ACC112 (cell line): ENCODE measurements around the gene BAG3.

Experiments
- H2AFZ ChIP-seq: fragments of 200-600 bp; sonication (generic); one replicate; pipeline ENCODE4 v1.6.0; 2017; ENCODE audit warnings: antibody characterized with exemption, low read length; ENCODE audit not compliant: unreplicated experiment
- H3K27ac ChIP-seq: fragments of 200-600 bp; sonication (generic); 2 replicates; pipeline ENCODE4 v1.5.1; 2014; ENCODE audit warnings: low read depth, mild to moderate bottlenecking, antibody characterized with exemption, low read length, moderate library complexity
- H3K27me3 ChIP-seq: fragments of 200-600 bp; sonication (generic); 2 replicates; pipeline ENCODE4 v1.6.1; 2014; ENCODE audit warnings: mild to moderate bottlenecking, antibody characterized with exemption, low read length, moderate library complexity, mixed read lengths; ENCODE audit not compliant: insufficient read depth
- H3K36me3 ChIP-seq: fragments of 200-600 bp; sonication (generic); 2 replicates; pipeline ENCODE4 v1.6.1; 2016; ENCODE audit warnings: mild to moderate bottlenecking, antibody characterized with exemption, low read length, moderate library complexity, mixed read lengths; ENCODE audit not compliant: insufficient read depth
- H3K4me1 ChIP-seq: fragments of 200-600 bp; sonication (generic); one replicate; pipeline ENCODE4 v1.6.1; 2016; ENCODE audit warnings: low read length, mixed read lengths; ENCODE audit not compliant: insufficient read depth, unreplicated experiment, control insufficient read depth
- H3K4me3 ChIP-seq: fragments of 200-600 bp; sonication (generic); 2 replicates; pipeline ENCODE4 v1.5.1; 2014; ENCODE audit warnings: mild to moderate bottlenecking, low read depth, low read length
- H3K79me2 ChIP-seq: fragments of 200-600 bp; sonication (generic); one replicate; pipeline ENCODE4 v1.6.0; 2016; ENCODE audit warnings: low read length; ENCODE audit not compliant: control insufficient read depth, unreplicated experiment, insufficient read depth

The BAG3 gene

DNA sequence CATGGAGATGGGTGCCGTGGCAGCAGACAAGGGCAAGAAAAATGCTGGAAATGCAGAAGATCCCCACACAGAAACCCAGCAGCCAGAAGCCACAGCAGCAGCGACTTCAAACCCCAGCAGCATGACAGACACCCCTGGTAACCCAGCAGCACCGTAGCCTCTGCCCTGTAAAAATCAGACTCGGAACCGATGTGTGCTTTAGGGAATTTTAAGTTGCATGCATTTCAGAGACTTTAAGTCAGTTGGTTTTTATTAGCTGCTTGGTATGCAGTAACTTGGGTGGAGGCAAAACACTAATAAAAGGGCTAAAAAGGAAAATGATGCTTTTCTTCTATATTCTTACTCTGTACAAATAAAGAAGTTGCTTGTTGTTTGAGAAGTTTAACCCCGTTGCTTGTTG is 25.9 kb downstream of the BAG3 start:
- Histone ChIP-seq H3K36me3 (peaks cover 22% of the 10 kb centered on the region), H3K27me3 (no peaks in the 10 kb centered on the region), H3K4me3 (no peak overlapping the region), H2AFZ (no peak overlapping the region), H3K27ac (no peak overlapping the region), H3K79me2 (no peaks in the 10 kb centered on the region), H3K4me1 (peaks cover 36% of the 10 kb centered on the region)

DNA sequence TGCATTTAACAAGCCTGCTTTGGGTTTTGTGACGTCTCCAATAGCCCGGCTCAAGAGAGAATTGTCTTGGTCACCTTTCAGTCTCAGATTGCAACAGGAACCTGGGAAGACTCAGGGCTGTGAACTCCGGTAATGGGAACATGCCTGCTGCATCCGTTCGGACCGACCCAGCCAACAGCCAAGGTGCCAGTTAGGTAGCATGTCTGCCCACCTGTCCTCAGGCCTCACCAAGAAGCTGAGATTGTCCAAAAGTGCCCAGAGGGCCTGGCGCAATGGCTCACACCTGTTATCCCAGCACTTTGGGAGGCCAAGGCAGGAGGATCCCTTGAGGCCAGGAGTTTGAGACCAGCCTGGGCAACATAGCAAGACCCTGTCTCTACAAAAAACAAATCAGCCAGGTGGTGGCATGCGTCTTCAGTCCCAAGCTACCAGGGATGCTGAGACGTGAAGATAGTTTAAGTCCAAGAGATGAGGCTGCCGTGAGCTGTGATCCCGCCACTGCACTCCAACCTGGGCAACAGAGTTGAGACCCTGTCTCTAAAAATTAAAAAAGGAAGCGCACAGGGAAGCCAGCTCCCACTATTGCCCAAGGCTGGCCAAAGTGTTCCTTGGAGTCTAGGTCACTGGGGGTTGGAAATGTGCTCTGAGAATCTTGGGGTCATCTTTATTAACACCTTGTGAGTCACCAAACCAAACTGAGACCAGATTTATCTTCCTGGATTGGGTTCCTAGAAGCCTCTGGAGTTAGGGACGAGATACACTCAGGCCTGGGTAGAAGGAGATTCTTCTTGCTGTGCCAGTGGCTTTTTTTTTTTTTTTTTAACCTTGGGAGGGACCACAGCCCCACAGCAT is 26.9 kb downstream of the BAG3 start:
- Histone ChIP-seq H3K27ac (peak overlapping the region; percentile 44; the same call in 1 of the 2 replicates), H3K36me3 (peaks cover 17% of the 10 kb centered on the region), H3K4me3 (no peak overlapping the region), H3K79me2 (no peaks in the 10 kb centered on the region), H2AFZ (no peak overlapping the region), H3K4me1 (peaks cover 42% of the 10 kb centered on the region), H3K27me3 (no peaks in the 10 kb centered on the region)

DNA sequence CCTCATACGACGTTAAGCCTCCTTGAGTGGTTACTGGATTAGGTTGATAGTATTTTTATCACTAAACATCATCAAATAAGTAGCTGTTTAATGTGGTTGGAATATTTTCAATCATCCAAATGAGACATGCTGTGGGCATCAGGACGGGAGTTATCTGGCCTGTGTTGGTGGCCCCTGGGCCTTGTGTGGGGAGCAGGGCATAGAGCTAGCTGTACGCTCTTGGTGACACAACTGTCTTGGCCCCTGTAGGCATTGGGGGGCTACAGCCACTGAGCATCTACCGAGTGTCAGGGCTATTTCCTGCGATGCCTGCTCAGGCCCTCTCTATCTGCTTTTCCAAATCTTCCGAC is 28.3 kb downstream of the BAG3 start:
- H3K27ac ChIP-seq, result peak overlapping the region; percentile 65
- no peaks in the 10 kb centered on the region for H3K27me3 ChIP-seq
- no peak overlapping the region for H3K4me3 ChIP-seq
- peaks cover 6% of the 10 kb centered on the region; the same call in 1 of the 2 replicates for H3K36me3 ChIP-seq
- no peak overlapping the region for H2AFZ ChIP-seq
- peaks cover 42% of the 10 kb centered on the region for H3K4me1 ChIP-seq
- H3K79me2 ChIP-seq, result no peaks in the 10 kb centered on the region

DNA sequence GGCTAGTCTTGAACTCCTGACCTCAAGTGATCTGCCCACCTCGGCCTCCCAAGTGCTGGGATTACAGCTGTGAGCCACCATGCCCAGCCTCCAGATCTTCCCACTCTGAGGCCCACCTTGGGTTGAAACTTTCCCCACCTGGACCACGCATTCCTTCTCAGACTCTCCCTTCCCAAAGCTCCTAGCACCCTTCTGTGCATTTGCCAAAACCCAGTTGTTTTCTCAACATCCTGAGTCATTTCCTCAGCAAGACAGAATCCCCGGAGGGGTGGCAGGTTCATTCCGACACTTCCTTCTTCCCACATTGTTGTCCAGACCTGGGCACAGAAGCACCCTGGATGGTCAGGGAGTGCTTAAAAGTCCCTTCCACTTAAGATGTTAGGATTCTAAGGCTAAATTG is 28.9 kb downstream of the BAG3 start:
- Histone ChIP-seq H3K4me1 (peaks cover 42% of the 10 kb centered on the region), H3K27me3 (no peaks in the 10 kb centered on the region), H2AFZ (no peak overlapping the region), H3K36me3 (peaks cover 6% of the 10 kb centered on the region; the same call in 1 of the 2 replicates), H3K4me3 (no peak overlapping the region), H3K27ac (peak overlapping the region; percentile 65), H3K79me2 (no peaks in the 10 kb centered on the region)

DNA sequence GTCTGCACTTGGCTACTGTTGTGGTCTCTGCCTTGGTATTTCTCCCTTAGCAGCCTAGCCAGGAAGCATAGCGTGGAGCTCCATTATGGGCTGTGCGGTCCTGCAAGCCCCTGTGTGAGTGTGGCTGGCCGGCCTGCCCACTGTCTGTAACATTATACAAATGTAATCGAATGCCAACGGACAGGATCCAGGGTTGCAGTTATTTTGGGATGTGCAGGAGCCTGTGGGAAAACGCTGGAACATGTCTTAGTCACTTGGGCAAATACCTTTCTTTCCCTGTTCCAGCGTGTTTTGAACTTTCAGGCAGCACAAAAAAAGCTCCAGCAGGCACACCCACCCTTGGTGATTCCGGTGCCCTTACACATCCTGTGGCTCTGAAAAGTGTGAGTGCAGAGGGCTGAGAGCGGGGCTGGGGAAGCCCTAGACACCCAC is 29.5 kb downstream of the BAG3 start:
- no peaks in the 10 kb centered on the region for H3K79me2 ChIP-seq
- peaks cover 42% of the 10 kb centered on the region for H3K4me1 ChIP-seq
- H3K27me3 ChIP-seq, result no peaks in the 10 kb centered on the region
- H3K4me3 ChIP-seq, result no peak overlapping the region
- peaks cover 6% of the 10 kb centered on the region; the same call in 1 of the 2 replicates for H3K36me3 ChIP-seq
- H3K27ac ChIP-seq, result peak overlapping the region; percentile 65
- no peak overlapping the region for H2AFZ ChIP-seq

DNA sequence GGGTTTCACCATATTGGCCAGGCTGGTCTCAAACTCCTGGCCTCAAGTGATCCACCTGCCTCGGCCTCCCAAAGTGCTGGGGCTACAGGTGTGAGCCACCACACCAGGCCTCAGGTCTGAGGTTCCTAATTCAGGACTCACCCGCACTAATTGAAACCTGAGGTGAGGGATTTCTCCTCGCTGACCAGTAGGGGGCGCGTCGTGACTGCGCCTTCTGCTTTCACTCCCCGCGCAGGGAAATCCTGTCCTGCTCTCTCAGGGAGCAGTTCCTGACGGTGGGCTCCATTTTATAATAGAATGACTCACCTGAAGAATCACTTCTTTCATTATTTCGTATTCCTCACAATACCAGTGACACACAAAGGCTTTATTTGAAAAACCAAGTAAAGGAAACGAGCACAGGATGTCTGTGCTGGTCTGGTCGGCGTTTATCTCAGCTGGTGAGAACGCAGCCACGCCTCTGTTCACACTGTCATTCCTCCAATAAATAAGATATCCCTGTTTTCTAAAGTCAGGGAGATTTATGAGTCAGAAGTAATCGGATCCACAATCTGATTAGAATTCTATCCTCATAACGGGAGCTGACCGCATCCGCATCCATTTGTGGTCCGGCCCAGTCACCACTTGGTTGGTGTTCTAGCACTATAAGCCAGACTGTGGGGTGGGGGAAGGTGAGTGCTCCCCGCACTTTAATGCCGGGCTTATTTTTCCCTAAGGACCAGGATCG is 35.4 kb downstream of the BAG3 start:
- Histone ChIP-seq H3K27me3 (no peaks in the 10 kb centered on the region), H3K27ac (peak overlapping the region; percentile 53), H3K79me2 (no peaks in the 10 kb centered on the region), H3K4me1 (peaks cover 16% of the 10 kb centered on the region), H2AFZ (peak overlapping the region; percentile 49), H3K36me3 (no peaks in the 10 kb centered on the region), H3K4me3 (peak overlapping the region; percentile 59)

DNA sequence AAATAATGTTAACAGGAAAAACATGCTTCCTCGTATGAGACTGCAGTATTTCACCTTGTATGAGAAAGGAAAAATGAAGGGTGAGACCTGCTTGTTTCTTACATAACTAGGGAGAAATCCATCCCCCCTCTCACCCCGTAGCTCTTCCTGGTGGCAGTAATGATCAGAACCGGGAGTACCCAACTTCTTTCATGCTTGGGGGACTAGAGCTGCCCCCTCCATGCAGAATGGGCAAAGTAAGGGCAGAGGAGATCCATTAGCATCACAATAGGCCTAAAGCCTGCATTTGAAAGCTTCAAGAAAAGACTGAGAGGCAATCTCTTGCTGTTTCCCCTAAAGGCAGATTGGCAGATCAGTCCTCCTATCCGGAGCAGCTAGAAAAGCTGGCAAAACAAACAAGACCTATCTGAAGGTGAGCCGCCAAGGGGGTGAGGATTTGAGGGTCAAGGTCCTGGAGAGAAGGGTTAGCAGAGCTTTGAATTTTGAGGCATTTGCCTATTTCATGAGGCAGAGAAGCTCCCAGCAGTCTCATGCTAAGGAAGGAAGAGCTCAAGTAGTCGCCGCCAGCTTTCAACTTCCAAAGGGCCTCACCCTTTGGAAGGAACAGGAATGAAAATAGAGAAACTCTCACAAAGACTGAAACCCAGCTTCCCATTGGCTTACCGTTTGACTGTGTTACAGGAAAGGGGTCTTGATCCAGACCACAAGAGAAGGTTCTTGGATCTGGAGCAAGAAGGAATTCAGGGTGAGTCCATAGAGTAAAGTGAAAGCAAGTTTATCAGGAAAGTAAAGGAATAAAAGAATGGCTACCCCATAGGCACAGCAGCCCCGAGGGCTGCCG is 36.2 kb downstream of the BAG3 start:
- Histone ChIP-seq H2AFZ (peak overlapping the region; percentile 49), H3K36me3 (no peaks in the 10 kb centered on the region), H3K4me3 (peak overlapping the region; percentile 59), H3K27me3 (no peaks in the 10 kb centered on the region), H3K4me1 (peaks cover 8% of the 10 kb centered on the region), H3K79me2 (no peaks in the 10 kb centered on the region), H3K27ac (peak overlapping the region; percentile 53)

DNA sequence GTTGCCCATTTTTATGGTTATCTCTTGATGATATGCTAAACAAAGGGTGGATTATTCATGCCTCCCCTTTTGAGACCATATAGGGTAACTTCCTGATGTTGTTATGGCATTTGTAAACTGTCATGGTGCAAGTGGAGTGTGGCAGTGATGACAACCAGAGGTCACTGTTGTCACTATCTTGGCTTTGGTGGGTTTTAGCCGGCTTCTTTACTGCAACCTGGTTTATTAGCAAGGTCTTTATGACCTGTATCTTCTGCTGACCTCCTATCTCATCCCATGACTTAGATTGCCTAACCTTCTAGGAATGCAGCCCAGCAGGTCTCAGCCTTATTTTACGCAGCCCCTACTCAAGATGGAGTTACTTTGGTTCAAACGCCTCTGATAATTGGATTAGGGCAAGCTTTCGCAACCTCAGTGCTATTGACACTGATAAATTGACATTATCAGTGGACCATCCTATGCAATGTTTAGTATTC is 36.9 kb downstream of the BAG3 start:
- Histone ChIP-seq H3K4me3 (no peak overlapping the region), H3K4me1 (peaks cover 5% of the 10 kb centered on the region), H2AFZ (peak overlapping the region; percentile 49), H3K79me2 (no peaks in the 10 kb centered on the region), H3K36me3 (no peaks in the 10 kb centered on the region), H3K27me3 (no peaks in the 10 kb centered on the region), H3K27ac (no peak overlapping the region)

DNA sequence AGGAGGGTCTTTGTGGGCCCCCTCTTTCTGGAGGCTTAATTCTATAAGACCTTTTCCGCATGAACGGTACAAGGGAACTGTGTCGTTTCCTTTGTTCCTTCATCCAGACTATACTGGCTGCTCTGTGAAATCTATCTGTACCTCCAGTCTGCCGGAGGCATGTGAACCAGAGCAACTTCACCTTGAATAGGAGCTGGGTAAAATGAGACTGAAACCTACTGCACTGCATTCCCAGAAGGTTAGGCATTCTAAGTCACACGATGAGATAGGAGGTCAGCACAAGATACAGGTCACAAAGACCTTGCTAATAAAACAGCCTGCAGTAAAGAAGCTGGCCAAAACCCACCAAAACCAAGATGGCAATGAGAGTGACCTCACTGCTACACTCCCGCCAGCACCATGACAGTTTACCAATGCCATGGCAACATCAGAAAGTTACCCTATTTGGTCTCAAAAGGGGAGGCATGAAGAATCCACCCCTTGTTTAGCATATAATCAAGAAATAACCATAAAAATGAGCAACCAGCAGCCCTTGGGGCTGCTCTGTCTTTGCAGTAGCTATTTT is 37.9 kb downstream of the BAG3 start:
- no peaks in the 10 kb centered on the region for H3K36me3 ChIP-seq
- no peak overlapping the region for H3K27ac ChIP-seq
- peaks cover 5% of the 10 kb centered on the region for H3K4me1 ChIP-seq
- H2AFZ ChIP-seq, result no peak overlapping the region
- no peak overlapping the region for H3K4me3 ChIP-seq
- H3K27me3 ChIP-seq, result no peaks in the 10 kb centered on the region
- no peaks in the 10 kb centered on the region for H3K79me2 ChIP-seq

DNA sequence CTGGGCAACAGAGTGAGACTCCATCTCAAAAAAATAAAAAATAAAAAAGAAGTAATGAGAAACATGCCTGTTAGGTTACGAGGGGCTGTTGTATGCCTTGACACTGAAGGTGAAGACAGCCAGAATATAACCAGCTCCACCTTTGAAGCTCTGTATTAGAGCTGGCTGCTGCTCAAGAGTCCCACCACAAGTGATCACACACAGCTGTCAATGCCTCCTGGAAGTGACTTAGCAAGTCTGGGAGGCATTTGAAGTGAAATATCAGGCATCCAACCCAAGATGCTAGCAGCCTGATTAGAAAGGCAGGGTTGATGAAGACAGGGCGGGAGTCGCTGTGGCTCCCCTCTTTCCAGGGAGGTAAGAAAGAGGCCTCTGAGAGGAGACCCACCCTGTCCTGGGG is 40.5 kb downstream of the BAG3 start:
- Histone ChIP-seq H3K79me2 (no peaks in the 10 kb centered on the region), H2AFZ (no peak overlapping the region), H3K4me3 (no peak overlapping the region), H3K4me1 (peaks cover 5% of the 10 kb centered on the region), H3K27me3 (peaks cover 9% of the 10 kb centered on the region; the same call in 1 of the 2 replicates), H3K36me3 (no peaks in the 10 kb centered on the region), H3K27ac (no peak overlapping the region)
